Gastroesophageal sphincter (tissue), 3 donors: ENCODE measurements around the gene TADA1.

Experiments
- EP300 ChIP-seq: sonication (generic); formaldehyde crosslinking; IDR thresholded peaks from one replicate; pipeline ENCODE4 v1.6.1; 2017; ENCODE audit warnings: antibody characterized with exemption, mild to moderate bottlenecking
- POLR2A ChIP-seq, 2 donors: fragments of 450-650 bp; IDR thresholded peaks; one replicate each; pipeline ENCODE4 v1.6.1; 2017; ENCODE audit warnings: antibody characterized with exemption in 2 of 2, mild to moderate bottlenecking in 2 of 2, moderate library complexity in 1 of 2
- POLR2AphosphoS5 ChIP-seq: sonication (generic); formaldehyde crosslinking; IDR thresholded peaks from one replicate; pipeline ENCODE4 v1.6.1; 2017; ENCODE audit warnings: antibody characterized with exemption
- TF ChIP-seq, protein P1 (sequence below), 4 experiments: fragments of 200-600 bp in 2 of 4; fragments of 450-650 bp in 2 of 4; sonication (generic) in 1 of 4; IDR thresholded peaks; one replicate each; pipeline ENCODE4 v1.5.1; 2017 to 2019; ENCODE audit warnings: antibody characterized with exemption in 4 of 4, mild to moderate bottlenecking in 2 of 4, moderate library complexity in 2 of 4

GRCh38 chr1:166915941-166916340, 39.9 kb upstream of the TADA1 start:
- TF ChIP-seq POLR2A (IDR thresholded peaks at IDR 0.05) (no peak), EP300 (no peak), POLR2AphosphoS5 (no peak)
- TF ChIP-seq, protein P1, sequence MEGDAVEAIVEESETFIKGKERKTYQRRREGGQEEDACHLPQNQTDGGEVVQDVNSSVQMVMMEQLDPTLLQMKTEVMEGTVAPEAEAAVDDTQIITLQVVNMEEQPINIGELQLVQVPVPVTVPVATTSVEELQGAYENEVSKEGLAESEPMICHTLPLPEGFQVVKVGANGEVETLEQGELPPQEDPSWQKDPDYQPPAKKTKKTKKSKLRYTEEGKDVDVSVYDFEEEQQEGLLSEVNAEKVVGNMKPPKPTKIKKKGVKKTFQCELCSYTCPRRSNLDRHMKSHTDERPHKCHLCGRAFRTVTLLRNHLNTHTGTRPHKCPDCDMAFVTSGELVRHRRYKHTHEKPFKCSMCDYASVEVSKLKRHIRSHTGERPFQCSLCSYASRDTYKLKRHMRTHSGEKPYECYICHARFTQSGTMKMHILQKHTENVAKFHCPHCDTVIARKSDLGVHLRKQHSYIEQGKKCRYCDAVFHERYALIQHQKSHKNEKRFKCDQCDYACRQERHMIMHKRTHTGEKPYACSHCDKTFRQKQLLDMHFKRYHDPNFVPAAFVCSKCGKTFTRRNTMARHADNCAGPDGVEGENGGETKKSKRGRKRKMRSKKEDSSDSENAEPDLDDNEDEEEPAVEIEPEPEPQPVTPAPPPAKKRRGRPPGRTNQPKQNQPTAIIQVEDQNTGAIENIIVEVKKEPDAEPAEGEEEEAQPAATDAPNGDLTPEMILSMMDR (IDR thresholded peaks at IDR 0.05) = no peak
